NCI-H446 (cell line): ENCODE measurements around the gene LRFN2.

Experiments
- DNase-seq, 2 experiments: peaks; one replicate each; lab custom pipeline; 2025; lab: John Stamatoyannopoulos, UW

LRFN2 gene

GRCh38 chr6:40378071-40378724 is 209.0 kb downstream of the LRFN2 start:
- no peak for DNase-seq

GRCh38 chr6:40377173-40377806 is 209.9 kb downstream of the LRFN2 start:
- DNase-seq = no peak

- no peak for DNase-seq
Observed at GRCh38 chr6:40376113-40376650, 211.0 kb downstream of the LRFN2 start.

GRCh38 chr6:40373267-40373666 is 213.9 kb downstream of the LRFN2 start:
- DNase-seq = no peak

GRCh38 chr6:40371621-40372020 is 215.5 kb downstream of the LRFN2 start:
- DNase-seq = no peak

- DNase-seq = no peak
Observed at GRCh38 chr6:40371095-40371494, 216.1 kb downstream of the LRFN2 start.

- DNase-seq = no peak
Observed at GRCh38 chr6:40369891-40370290, 217.3 kb downstream of the LRFN2 start.

GRCh38 chr6:40369042-40369441 is 218.1 kb downstream of the LRFN2 start:
- no peak for DNase-seq

- DNase-seq = no peak
Observed at GRCh38 chr6:40362859-40363258, 224.3 kb downstream of the LRFN2 start.

- no peak for DNase-seq
Observed at GRCh38 chr6:40359808-40360207, 227.4 kb downstream of the LRFN2 start.

GRCh38 chr6:40358473-40359460 is 228.4 kb downstream of the LRFN2 start:
- no peak for DNase-seq

GRCh38 chr6:40356242-40356910 is 230.8 kb downstream of the LRFN2 start:
- no peak for DNase-seq

- DNase-seq = no peak
Observed at GRCh38 chr6:40355532-40355931, 231.6 kb downstream of the LRFN2 start.

- no peak for DNase-seq
Observed at GRCh38 chr6:40355066-40355465, 232.1 kb downstream of the LRFN2 start.

GRCh38 chr6:40353967-40354452 is 233.2 kb downstream of the LRFN2 start:
- no peak for DNase-seq

- DNase-seq = no peak
Observed at GRCh38 chr6:40353197-40353966, 233.8 kb downstream of the LRFN2 start.

GRCh38 chr6:40352527-40353170 is 234.5 kb downstream of the LRFN2 start:
- DNase-seq = no peak

- no peak for DNase-seq
Observed at GRCh38 chr6:40352006-40352405, 235.2 kb downstream of the LRFN2 start.

GRCh38 chr6:40350747-40351217 is 236.4 kb downstream of the LRFN2 start:
- no peak for DNase-seq
